ENCODE data around the gene DROSHA. TPM values are rescaled to one million over a fixed set of nuclear protein-coding genes. Genes with fewer than 3 reads are reported as not detected.

Gene DROSHA
- total and polyA plus RNA-seq, 8 donors, result 46.6 to 112 (median 89.2) TPM

DNA sequence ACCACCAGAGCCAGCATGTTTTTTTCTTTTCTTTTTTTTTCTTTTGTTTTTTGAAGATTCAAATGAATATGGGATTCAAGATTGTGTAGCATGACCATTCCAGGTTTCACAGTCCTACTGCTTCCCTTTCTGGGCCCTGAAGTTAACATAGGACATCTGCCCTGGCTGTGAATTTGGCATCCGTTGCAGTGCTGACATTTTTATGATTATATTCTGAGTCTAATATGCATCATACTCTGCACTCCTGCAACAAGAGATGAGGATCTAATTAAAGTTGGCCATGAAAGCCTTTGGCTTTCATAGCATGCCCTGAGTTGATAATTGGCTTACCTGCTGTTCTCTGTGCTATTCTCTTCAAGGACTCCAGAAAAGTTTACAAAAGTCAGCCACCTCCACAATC, 30.1 kb upstream of the DROSHA start:
- Histone ChIP-seq H3K4me1 (no peaks in the 10 kb centered on the region), H3K27ac (no peak overlapping the region), H3K4me3 (no peak overlapping the region), H3K27me3 (no peaks in the 10 kb centered on the region), H3K36me3 (peaks cover 0 to 13% of the 10 kb centered on the region in 2 donors), H3K9me3 (peaks cover 0 to 9% of the 10 kb centered on the region in 2 donors)
- ATAC-seq (no peak), DNase-seq (peak in 2 of 4 donors; percentile 19 to 32)
- TF ChIP-seq, protein P1, sequence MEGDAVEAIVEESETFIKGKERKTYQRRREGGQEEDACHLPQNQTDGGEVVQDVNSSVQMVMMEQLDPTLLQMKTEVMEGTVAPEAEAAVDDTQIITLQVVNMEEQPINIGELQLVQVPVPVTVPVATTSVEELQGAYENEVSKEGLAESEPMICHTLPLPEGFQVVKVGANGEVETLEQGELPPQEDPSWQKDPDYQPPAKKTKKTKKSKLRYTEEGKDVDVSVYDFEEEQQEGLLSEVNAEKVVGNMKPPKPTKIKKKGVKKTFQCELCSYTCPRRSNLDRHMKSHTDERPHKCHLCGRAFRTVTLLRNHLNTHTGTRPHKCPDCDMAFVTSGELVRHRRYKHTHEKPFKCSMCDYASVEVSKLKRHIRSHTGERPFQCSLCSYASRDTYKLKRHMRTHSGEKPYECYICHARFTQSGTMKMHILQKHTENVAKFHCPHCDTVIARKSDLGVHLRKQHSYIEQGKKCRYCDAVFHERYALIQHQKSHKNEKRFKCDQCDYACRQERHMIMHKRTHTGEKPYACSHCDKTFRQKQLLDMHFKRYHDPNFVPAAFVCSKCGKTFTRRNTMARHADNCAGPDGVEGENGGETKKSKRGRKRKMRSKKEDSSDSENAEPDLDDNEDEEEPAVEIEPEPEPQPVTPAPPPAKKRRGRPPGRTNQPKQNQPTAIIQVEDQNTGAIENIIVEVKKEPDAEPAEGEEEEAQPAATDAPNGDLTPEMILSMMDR (IDR thresholded peaks at IDR 0.05), result no peak
- intact Hi-C loops (cut with DNase I), result no loop called here

DNA sequence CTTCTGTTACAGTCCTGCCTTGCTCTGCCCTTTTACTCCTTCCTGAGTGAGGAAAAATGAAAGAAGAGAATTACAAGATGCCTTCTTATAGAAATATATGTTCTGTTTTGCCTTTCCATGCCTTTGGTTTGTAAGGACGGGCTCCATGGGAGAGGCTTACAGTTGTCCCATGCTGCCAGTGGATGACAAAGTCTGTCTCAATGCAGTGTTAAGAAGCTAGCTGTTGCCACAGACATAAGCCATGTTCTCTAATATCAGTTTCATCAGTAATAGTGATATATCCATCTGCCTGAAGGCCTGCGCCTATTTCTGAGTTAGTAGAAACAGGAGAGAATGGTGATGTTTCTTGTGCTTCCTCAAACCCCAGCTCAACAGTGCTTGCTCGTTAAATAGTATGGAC, 28.0 kb upstream of the DROSHA start:
- H3K4me1 ChIP-seq, result no peaks in the 10 kb centered on the region
- TF ChIP-seq, protein P1 (IDR thresholded peaks at IDR 0.05), result no peak
- peaks cover 0 to under 1% of the 10 kb centered on the region in 2 donors for H3K9me3 ChIP-seq
- H3K36me3 ChIP-seq, result peaks cover 0 to 33% of the 10 kb centered on the region in 2 donors
- DNase-seq (no peak), ATAC-seq (no peak)
- no peak overlapping the region for H3K27ac ChIP-seq
- no peaks in the 10 kb centered on the region for H3K27me3 ChIP-seq
- intact Hi-C loops (cut with DNase I), result no loop called here
- no peak overlapping the region for H3K4me3 ChIP-seq

DNA sequence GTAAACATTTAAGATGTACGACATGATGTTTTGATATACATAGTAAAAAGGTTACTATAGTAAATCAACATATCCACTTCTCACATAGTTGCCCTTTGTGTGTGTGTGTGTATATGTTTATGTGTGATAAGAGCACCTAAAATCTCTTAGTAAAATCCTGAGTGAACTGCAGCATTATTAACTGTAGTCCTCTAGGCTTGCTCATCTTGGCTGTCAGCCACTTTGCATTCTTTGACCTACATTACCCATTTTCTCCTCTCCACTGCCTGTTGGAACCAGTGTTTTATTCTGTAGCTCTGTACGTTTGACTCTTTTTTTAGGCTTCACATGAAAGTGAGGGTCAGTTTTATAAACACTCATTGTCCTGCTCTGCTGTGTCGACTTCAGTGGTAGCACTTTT, 24.6 kb upstream of the DROSHA start:
- H3K4me1 ChIP-seq, result no peaks in the 10 kb centered on the region
- H3K27me3 ChIP-seq, result no peaks in the 10 kb centered on the region
- no peaks in the 10 kb centered on the region for H3K9me3 ChIP-seq
- DNase-seq (no peak), ATAC-seq (no peak)
- peaks cover 0 to 68% of the 10 kb centered on the region in 2 donors for H3K36me3 ChIP-seq
- TF ChIP-seq, protein P1 (IDR thresholded peaks at IDR 0.05), result no peak
- H3K4me3 ChIP-seq, result no peak overlapping the region
- intact Hi-C loops (cut with DNase I), result no loop called here
- no peak overlapping the region for H3K27ac ChIP-seq

DNA sequence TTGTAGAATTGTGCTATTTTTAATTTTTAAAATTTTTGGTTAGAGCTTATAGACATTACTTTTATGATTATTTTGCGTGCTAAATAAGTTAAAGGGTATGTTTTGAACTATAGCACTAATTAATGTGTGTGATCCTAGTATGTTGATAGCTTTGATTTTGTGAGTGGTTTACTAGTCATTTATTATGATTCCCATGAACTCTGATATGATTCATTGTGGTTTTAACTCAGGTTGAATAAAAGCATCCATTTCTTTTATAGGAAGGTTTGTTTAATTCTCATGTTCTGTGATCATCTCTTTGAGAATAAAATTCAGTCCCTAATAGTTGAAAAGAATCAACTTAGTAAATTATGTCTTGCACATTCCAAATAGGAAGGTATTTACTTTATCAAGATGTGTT, 22.7 kb upstream of the DROSHA start:
- DNase-seq (no peak), ATAC-seq (no peak)
- no peaks in the 10 kb centered on the region for H3K4me1 ChIP-seq
- no peaks in the 10 kb centered on the region for H3K9me3 ChIP-seq
- no peak overlapping the region for H3K4me3 ChIP-seq
- H3K27ac ChIP-seq, result no peak overlapping the region
- no peaks in the 10 kb centered on the region for H3K27me3 ChIP-seq
- TF ChIP-seq, protein P1 (IDR thresholded peaks at IDR 0.05), result no peak
- intact Hi-C loops (cut with DNase I), result no loop called here
- peaks cover 0 to 84% of the 10 kb centered on the region in 2 donors for H3K36me3 ChIP-seq

DNA sequence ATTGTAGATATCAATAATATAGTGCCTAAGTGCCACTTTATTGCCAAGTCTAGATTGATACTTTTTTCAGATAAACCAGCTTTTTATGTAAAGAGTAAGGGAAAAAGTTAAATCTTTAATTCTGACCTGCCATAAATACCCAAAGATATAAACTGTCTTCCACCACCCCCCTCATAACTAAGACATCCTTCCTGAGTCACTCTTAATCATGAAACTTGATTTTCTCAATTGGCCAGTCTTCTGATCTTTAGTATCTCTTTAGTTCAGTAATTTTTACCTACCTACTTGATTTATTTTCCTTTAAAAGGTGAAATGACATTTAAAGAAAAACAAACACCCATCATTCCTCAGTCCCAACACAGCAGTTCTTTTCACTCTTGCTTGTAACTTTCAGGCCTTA, 22.0 kb upstream of the DROSHA start:
- Histone ChIP-seq H3K27ac (no peak overlapping the region), H3K4me3 (no peak overlapping the region), H3K4me1 (no peaks in the 10 kb centered on the region), H3K27me3 (no peaks in the 10 kb centered on the region), H3K9me3 (no peaks in the 10 kb centered on the region), H3K36me3 (peaks cover 0 to 90% of the 10 kb centered on the region in 2 donors)
- intact Hi-C loops (cut with DNase I), result no loop called here
- TF ChIP-seq, protein P1 (IDR thresholded peaks at IDR 0.05), result no peak
- no peak for ATAC-seq
- no peak for DNase-seq

All from left lung (tissue), 10 donors.